Tibial artery (tissue), 4 donors: Measurements from ENCODE around the gene KATNBL1.

Experiments
- DNase-seq, 2 donors: peaks; one replicate each; pipeline ENCODE4 v3.0.0-alpha.2; 2019
- H3K27ac ChIP-seq, 2 donors: fragments of 200-600 bp; sonication (generic) in 1 of 2; 1 replicate in 1 of 2; 2 replicates in 1 of 2; pipeline ENCODE4 v1.5.1; 2018 to 2019; ENCODE audit warnings: mild to moderate bottlenecking in 1 of 2
- H3K27me3 ChIP-seq, 2 donors: fragments of 200-600 bp; sonication (generic) in 1 of 2; one replicate each; pipeline versions ENCODE4 v1.5.1 to v1.6.0; 2016 to 2019
- H3K36me3 ChIP-seq, 3 donors: fragments of 200-600 bp; sonication (generic) in 2 of 3; one replicate each; pipeline ENCODE4 v1.5.1; 2016 to 2019; ENCODE audit warnings: mild to moderate bottlenecking in 2 of 3
- H3K4me1 ChIP-seq, 4 donors: fragments of 200-600 bp; sonication (generic) in 2 of 4; 1 replicate in 3 of 4; 2 replicates in 1 of 4; pipeline ENCODE4 v1.5.1; 2016 to 2019
- H3K4me3 ChIP-seq, 2 donors: fragments of 200-600 bp; sonication (generic) in 1 of 2; 1 replicate in 1 of 2; 2 replicates in 1 of 2; pipeline ENCODE4 v1.5.1; 2018 to 2019; ENCODE audit warnings: mild to moderate bottlenecking in 2 of 2
- H3K9me3 ChIP-seq, 3 donors: fragments of 200-600 bp; sonication (generic) in 1 of 3; one replicate each; pipeline ENCODE4 v1.5.1; 2016 to 2019
- CTCF ChIP-seq, 2 experiments: fragments of 200-600 bp in 1 of 2; fragments of 450-650 bp in 1 of 2; IDR thresholded peaks; one replicate each; pipeline ENCODE4 v1.5.1; 2017 to 2019; ENCODE audit warnings: antibody characterized with exemption in 2 of 2, mild to moderate bottlenecking in 1 of 2, moderate library complexity in 1 of 2
- intact Hi-C: fragments of 100-400 bp; cut with DNase I; formaldehyde crosslinking; loops from one replicate; pipeline ENCODE4 v1.15.0; 2023; ENCODE audit warnings: low total_unique reads

Gene KATNBL1

DNA sequence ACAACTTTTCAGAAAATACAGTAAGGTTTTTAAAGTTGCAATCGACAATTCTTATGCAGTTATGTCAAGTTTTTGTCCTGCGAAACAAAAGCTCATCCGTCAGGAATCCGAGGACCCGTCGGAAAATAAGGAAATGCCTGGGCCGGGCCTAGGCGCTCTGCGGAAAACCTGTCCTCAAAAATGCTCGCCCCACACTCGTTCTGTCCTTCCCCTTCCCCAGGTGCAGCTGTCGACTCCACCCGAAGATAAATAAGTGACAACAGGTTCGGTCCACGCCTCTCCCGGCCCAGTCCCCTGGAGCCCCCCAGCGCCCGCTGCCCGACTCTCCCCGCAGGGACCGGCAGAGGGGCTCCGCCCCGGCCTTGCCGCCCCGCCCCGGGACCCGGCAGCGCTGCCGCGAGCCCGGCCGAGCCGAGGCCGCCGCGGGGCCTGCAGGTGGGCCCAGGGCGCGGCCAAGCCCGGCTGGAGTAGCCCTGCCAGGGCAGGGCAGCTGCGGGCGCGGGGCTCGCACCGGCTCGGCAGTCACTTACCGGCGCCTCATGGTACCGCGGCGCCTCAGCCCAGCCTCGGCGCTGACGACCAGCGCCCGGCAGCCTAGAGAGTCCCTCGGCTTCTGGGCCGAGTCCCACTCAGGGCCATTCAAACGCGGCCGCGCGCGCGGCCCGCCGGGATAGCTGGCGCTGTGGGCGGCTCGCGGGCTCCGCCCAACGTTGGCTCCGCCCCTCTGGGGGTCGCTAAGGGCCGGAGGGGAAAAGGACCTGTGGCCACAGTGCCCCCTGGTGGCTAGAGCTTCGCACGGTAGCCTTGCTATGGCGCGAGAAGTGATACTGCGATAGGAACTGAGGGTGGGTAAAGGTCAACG, at the start of gene KATNBL1:
KATNBL1 (minus strand) TSS at position 676 of the 862 bp plus-strand sequence. CDS start 46,420 bp downstream, outside the sequence.
- peak within 1 kb of the TSS; percentile 71 to 72 for H3K4me3 ChIP-seq
- intact Hi-C loops, result loop anchor here (5.0 kb wide), 1 partner anchor 147 kb away; no protein-coding TSS in a partner anchor
- H3K27me3 ChIP-seq, result no peaks in the 10 kb centered on the region
- peaks cover 0 to 16% (median 8%) of the 10 kb centered on the region in 4 donors for H3K4me1 ChIP-seq
- H3K36me3 ChIP-seq, result no peaks in the 10 kb centered on the region
- DNase-seq, result peak; percentile 93 to 97
- TF ChIP-seq CTCF (IDR thresholded peaks at IDR 0.05), result peak; percentile 90
- H3K9me3 ChIP-seq, result no peaks in the 10 kb centered on the region
- peak within 1 kb of the TSS; percentile 75 to 80 for H3K27ac ChIP-seq

- intact Hi-C loops, result no loop called here
Measured at GRCh38 chr15:34259566-34259965, 49.7 kb upstream of the KATNBL1 start.

GRCh38 chr15:34258151-34258550, 48.3 kb upstream of the KATNBL1 start:
- no peak overlapping the region for H3K27ac ChIP-seq
- no peak for DNase-seq
- H3K36me3 ChIP-seq, result peaks cover 22 to 52% (median 43%) of the 10 kb centered on the region in 3 donors
- no peak for TF ChIP-seq CTCF (IDR thresholded peaks at IDR 0.05)
- H3K9me3 ChIP-seq, result no peaks in the 10 kb centered on the region
- H3K27me3 ChIP-seq, result no peaks in the 10 kb centered on the region
- intact Hi-C loops, result no loop called here
- no peak overlapping the region for H3K4me3 ChIP-seq
- no peaks in the 10 kb centered on the region for H3K4me1 ChIP-seq

More at GRCh38 chr15:34259566-34259965, 49.7 kb upstream of the KATNBL1 start:
- H3K9me3 ChIP-seq, result no peaks in the 10 kb centered on the region
- H3K4me1 ChIP-seq, result no peaks in the 10 kb centered on the region
- H3K27me3 ChIP-seq, result no peaks in the 10 kb centered on the region
- H3K4me3 ChIP-seq, result no peak overlapping the region
- TF ChIP-seq CTCF (IDR thresholded peaks at IDR 0.05), result no peak
- H3K27ac ChIP-seq, result no peak overlapping the region
- DNase-seq, result no peak
- H3K36me3 ChIP-seq, result peaks cover 10 to 38% (median 29%) of the 10 kb centered on the region in 3 donors

DNA sequence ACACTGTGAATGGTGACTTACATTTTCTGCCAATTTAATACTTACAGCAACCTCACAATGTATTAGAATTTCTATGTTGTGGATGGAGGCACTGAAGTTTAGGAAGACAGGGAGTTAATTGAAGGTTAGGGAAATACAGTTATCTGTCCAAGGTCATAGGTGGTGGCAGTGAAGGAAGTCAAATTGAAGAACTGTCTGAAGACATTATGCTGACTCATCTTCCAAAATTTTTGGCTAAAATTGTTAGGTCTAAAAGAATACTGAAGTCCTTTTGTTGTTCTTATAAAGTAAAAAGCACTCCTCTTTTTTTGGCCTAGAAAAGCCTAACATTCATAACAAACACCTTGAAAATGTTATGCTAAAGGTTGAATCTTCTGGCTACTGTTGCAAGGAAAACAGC, 42.6 kb upstream of the KATNBL1 start:
- no peak overlapping the region for H3K4me3 ChIP-seq
- peaks cover 42 to 91% (median 83%) of the 10 kb centered on the region in 3 donors for H3K36me3 ChIP-seq
- intact Hi-C loops, result loop anchor here (5.0 kb wide), 1 partner anchor 685 kb away; no protein-coding TSS in a partner anchor
- H3K4me1 ChIP-seq, result no peaks in the 10 kb centered on the region
- no peaks in the 10 kb centered on the region for H3K9me3 ChIP-seq
- DNase-seq, result no peak
- no peaks in the 10 kb centered on the region for H3K27me3 ChIP-seq
- no peak for TF ChIP-seq CTCF (IDR thresholded peaks at IDR 0.05)
- no peak overlapping the region for H3K27ac ChIP-seq

- Histone ChIP-seq H3K4me1 (no peaks in the 10 kb centered on the region), H3K4me3 (no peak overlapping the region), H3K36me3 (peaks cover 38 to 82% (median 66%) of the 10 kb centered on the region in 3 donors), H3K27ac (no peak overlapping the region), H3K9me3 (no peaks in the 10 kb centered on the region), H3K27me3 (no peaks in the 10 kb centered on the region)
- TF ChIP-seq CTCF (IDR thresholded peaks at IDR 0.05), result no peak
- no peak for DNase-seq
- intact Hi-C loops, result no loop called here
Measured at GRCh38 chr15:34248190-34248589, 38.3 kb upstream of the KATNBL1 start.
